Left ventricle myocardium inferior (tissue), 1 donor: ENCODE measurements around the gene PECR. TPM values are rescaled to one million over a fixed set of nuclear protein-coding genes. Genes with fewer than 3 reads are reported as not detected.

ENCODE experiments used
- DNase-seq: peaks from one replicate; pipeline ENCODE4 v3.0.0-alpha.2; 2020
- H3K27ac ChIP-seq: fragments of 200-600 bp; replicated peaks from 2 replicates; pipeline ENCODE4 v1.8.0; 2021
- H3K27me3 ChIP-seq: fragments of 200-600 bp; 2 replicates; pipeline ENCODE4 v1.8.0; 2021; ENCODE audit warnings: low read depth
- H3K36me3 ChIP-seq: fragments of 200-600 bp; 2 replicates; pipeline ENCODE4 v1.8.0; 2021
- H3K4me1 ChIP-seq: fragments of 200-600 bp; 2 replicates; pipeline ENCODE4 v1.8.0; 2021
- H3K4me3 ChIP-seq: fragments of 200-600 bp; 2 replicates; pipeline ENCODE4 v1.8.0; 2021; ENCODE audit warnings: mild to moderate bottlenecking, moderate library complexity
- H3K9me3 ChIP-seq: fragments of 200-600 bp; replicated peaks from 2 replicates; pipeline ENCODE4 v1.8.0; 2021
- CTCF ChIP-seq: fragments of 200-600 bp; IDR thresholded peaks from 2 replicates; pipeline ENCODE4 v1.8.0; 2021; ENCODE audit warnings: antibody characterized with exemption, mild to moderate bottlenecking, borderline replicate concordance
- intact Hi-C: fragments of 100-400 bp; cut with micrococcal nuclease; formaldehyde crosslinking; loops from one replicate; pipeline ENCODE4 v1.11.0; 2022
- long read RNA-seq: library from polyadenylated mRNA; unstranded; transcript quantifications from one replicate; pipeline ENCODE4 v2.0.0, GENCODE V29; 2021
- total RNA-seq: library from RNA; stranded (reverse); fragmentation: NEBNext Ultra II Directional; extraction: Animal tissue kit (Norgen Biotek cat#: 25700); gene quantifications from one replicate; pipeline ENCODE4 v1.2.1, GENCODE V29; 2021
- donor health status: DM: no; HTN: yes; CAD: no; lungs with severe emphysema.

Gene PECR
- total RNA-seq: 4.0 TPM
- long read RNA-seq, partial matches to known transcripts: 0 of 1 reads
- long read RNA-seq, other reads (novel, unspliced or antisense): 0 of 1 reads

- H3K36me3 ChIP-seq: no peaks in the 10 kb centered on the region
- no peaks in the 10 kb centered on the region for H3K9me3 ChIP-seq
- H3K4me3 ChIP-seq: peak within 1 kb of the TSS; percentile 75
- no peaks in the 10 kb centered on the region for H3K27me3 ChIP-seq
- peak; percentile 86 for DNase-seq
- peak within 1 kb of the TSS; percentile 45 for H3K27ac ChIP-seq
- peaks cover 19% of the 10 kb centered on the region for H3K4me1 ChIP-seq
- intact Hi-C loops: no loop called here
- TF ChIP-seq CTCF: no peak
Measured at GRCh38 chr2:216081487-216082116, at the start of gene PECR, which contains the start of gene TMEM169. PECR (minus strand) TSS chr2:216081809; CDS start chr2:216081741, 68 bp downstream. TMEM169 (plus strand) TSS chr2:216081919; CDS start chr2:216095964, 14,045 bp downstream.

GRCh38 chr2:216130346-216130971 lies 48.9 kb upstream of the PECR start:
- Histone ChIP-seq H3K4me3 (no peak overlapping the region), H3K9me3 (no peaks in the 10 kb centered on the region), H3K27me3 (no peaks in the 10 kb centered on the region), H3K27ac (no peak overlapping the region), H3K4me1 (peaks cover 10% of the 10 kb centered on the region), H3K36me3 (peaks cover 98% of the 10 kb centered on the region)
- intact Hi-C loops: no loop called here
- TF ChIP-seq CTCF: no peak
- no peak for DNase-seq

- Histone ChIP-seq H3K27ac (no peak overlapping the region), H3K36me3 (peaks cover 98% of the 10 kb centered on the region), H3K9me3 (no peaks in the 10 kb centered on the region), H3K4me1 (peaks cover 10% of the 10 kb centered on the region), H3K4me3 (no peak overlapping the region), H3K27me3 (no peaks in the 10 kb centered on the region)
- DNase-seq: no peak
- intact Hi-C loops: no loop called here
- TF ChIP-seq CTCF: no peak
Measured at GRCh38 chr2:216126943-216127342, 45.3 kb upstream of the PECR start.

GRCh38 chr2:216121255-216121654 lies 39.6 kb upstream of the PECR start:
- Histone ChIP-seq H3K36me3 (peaks cover 99% of the 10 kb centered on the region), H3K9me3 (no peaks in the 10 kb centered on the region), H3K4me1 (peaks cover 12% of the 10 kb centered on the region), H3K27me3 (no peaks in the 10 kb centered on the region), H3K4me3 (no peak overlapping the region), H3K27ac (no peak overlapping the region)
- intact Hi-C loops: no loop called here
- no peak for TF ChIP-seq CTCF
- DNase-seq: no peak

GRCh38 chr2:216119986-216120385 lies 38.4 kb upstream of the PECR start:
- Histone ChIP-seq H3K4me1 (peaks cover 23% of the 10 kb centered on the region), H3K9me3 (no peaks in the 10 kb centered on the region), H3K4me3 (no peak overlapping the region), H3K36me3 (peaks cover 90% of the 10 kb centered on the region), H3K27ac (no peak overlapping the region), H3K27me3 (no peaks in the 10 kb centered on the region)
- TF ChIP-seq CTCF: no peak
- DNase-seq: no peak
- intact Hi-C loops: no loop called here
